Liver (tissue), 9 donors: Measurements from ENCODE around the gene KIRREL1. TPM values are rescaled to one million over a fixed set of nuclear protein-coding genes. Genes with fewer than 3 reads are reported as not detected.

Experiments used
- DNase-seq: peaks from one replicate; pipeline ENCODE4 v3.0.0-alpha.2; 2017; ENCODE audit warnings: low spot score
- H3K27ac ChIP-seq, 2 donors: one replicate each; pipeline ENCODE4 v1.7.0; 2013; ENCODE audit warnings: inconsistent platforms in 2 of 2, low read length in 2 of 2, control low read depth in 1 of 2, low read depth in 1 of 2, mild to moderate bottlenecking in 1 of 2
- H3K27me3 ChIP-seq, 4 donors: one replicate each; pipeline versions ENCODE4 v1.6.1 to v1.7.0; 2013; ENCODE audit warnings: low read length in 3 of 4, inconsistent platforms in 1 of 4, mild to moderate bottlenecking in 1 of 4, moderate library complexity in 1 of 4; ENCODE audit not compliant: control insufficient read depth in 4 of 4, insufficient read depth in 4 of 4
- H3K36me3 ChIP-seq, 4 donors: one replicate each; pipeline versions ENCODE4 v1.6.1 to v1.7.0; 2013; ENCODE audit warnings: low read length in 3 of 4, mild to moderate bottlenecking in 3 of 4, low read depth in 1 of 4, moderate library complexity in 1 of 4; ENCODE audit not compliant: control insufficient read depth in 4 of 4, insufficient read depth in 3 of 4
- H3K4me1 ChIP-seq, 4 donors: one replicate each; pipeline versions ENCODE4 v1.6.1 to v1.7.0; 2013; ENCODE audit warnings: low read length in 3 of 4, mild to moderate bottlenecking in 3 of 4, moderate library complexity in 1 of 4; ENCODE audit not compliant: control insufficient read depth in 4 of 4, insufficient read depth in 4 of 4
- H3K4me3 ChIP-seq, 3 donors: one replicate each; pipeline versions ENCODE4 v1.6.1 to v1.7.0; 2013; ENCODE audit warnings: low read length in 3 of 3, control low read depth in 1 of 3, low read depth in 1 of 3, mild to moderate bottlenecking in 1 of 3
- H3K9ac ChIP-seq, 2 donors: one replicate each; pipeline ENCODE4 v1.7.0; 2013; ENCODE audit warnings: low read length in 2 of 2, mild to moderate bottlenecking in 2 of 2, moderate library complexity in 2 of 2, control low read depth in 1 of 2, low read depth in 1 of 2
- H3K9me3 ChIP-seq, 4 donors: one replicate each; pipeline versions ENCODE4 v1.6.1 to v1.7.0; 2013; ENCODE audit warnings: low read length in 3 of 4; ENCODE audit not compliant: control insufficient read depth in 4 of 4
- CTCF ChIP-seq: fragments of 150-350 bp; IDR thresholded peaks from 2 replicates; pipeline ENCODE4 v1.5.1; 2017; ENCODE audit warnings: improper control_type of control experiment, low read depth, low read length; ENCODE audit not compliant: missing input control
- EGR1 ChIP-seq, 2 donors: IDR thresholded peaks; 2 replicates each; pipeline ENCODE4 v1.6.1; 2016 to 2018; ENCODE audit warnings: antibody characterized with exemption in 2 of 2, low read depth in 2 of 2
- FOXA1 ChIP-seq: IDR thresholded peaks from 2 replicates; pipeline ENCODE4 v1.6.1; 2016; ENCODE audit warnings: antibody characterized with exemption
- FOXA2 ChIP-seq: IDR thresholded peaks from 2 replicates; pipeline ENCODE4 v1.6.1; 2016; ENCODE audit warnings: antibody characterized with exemption
- GABPA ChIP-seq, 2 donors: IDR thresholded peaks in 1 of 2; conservative IDR thresholded peaks in 1 of 2; 2 replicates each; pipeline ENCODE4 v1.6.1; 2016; ENCODE audit warnings: antibody characterized with exemption in 2 of 2, mild to moderate bottlenecking in 1 of 2, moderate library complexity in 1 of 2
- HNF4A ChIP-seq, 2 donors: conservative IDR thresholded peaks; 2 replicates each; pipeline ENCODE4 v1.6.1; 2016; ENCODE audit warnings: antibody characterized with exemption in 2 of 2, mild to moderate bottlenecking in 2 of 2
- HNF4G ChIP-seq: IDR thresholded peaks from 2 replicates; pipeline ENCODE4 v1.6.1; 2016; ENCODE audit warnings: antibody characterized with exemption
- JUND ChIP-seq, 2 donors: IDR thresholded peaks; 2 replicates each; pipeline ENCODE4 v1.6.1; 2016; ENCODE audit warnings: antibody characterized with exemption in 2 of 2
- NR2F2 ChIP-seq: IDR thresholded peaks from 2 replicates; pipeline ENCODE4 v1.6.1; 2016; ENCODE audit warnings: antibody characterized with exemption
- RAD21 ChIP-seq, 2 donors: IDR thresholded peaks; 2 replicates each; pipeline ENCODE4 v1.6.1; 2016; ENCODE audit warnings: antibody characterized with exemption in 2 of 2, mild to moderate bottlenecking in 2 of 2
- RXRA ChIP-seq, 2 donors: IDR thresholded peaks; 2 replicates each; pipeline ENCODE4 v1.6.1; 2017 to 2018; ENCODE audit warnings: antibody characterized with exemption in 2 of 2, mild to moderate bottlenecking in 1 of 2
- SP1 ChIP-seq: IDR thresholded peaks from 2 replicates; pipeline ENCODE4 v1.6.1; 2018; ENCODE audit warnings: antibody characterized with exemption, mild to moderate bottlenecking
- TAF1 ChIP-seq: conservative IDR thresholded peaks from 2 replicates; pipeline ENCODE4 v1.6.1; 2016; ENCODE audit warnings: antibody characterized with exemption, mild to moderate bottlenecking
- YY1 ChIP-seq: IDR thresholded peaks from 2 replicates; pipeline ENCODE4 v1.6.1; 2016; ENCODE audit warnings: antibody characterized with exemption, mild to moderate bottlenecking
- WGBS: extraction: QIAGEN DNeasy Blood & Tissue Kit; methylation state at CpG from one replicate; pipeline ENCODE4 v1.1.7; 2013; 5-methylcytosine and 5-hydroxymethylcytosine counted together
- polyA plus RNA-seq, 2 donors: library from polyadenylated mRNA; stranded (reverse) in 1 of 2; unstranded in 1 of 2; fragments of 200-250 nt in 1 of 2; fragments of >200 nt in 1 of 2; fragmentation: Nextera tagmentation in 1 of 2; extraction: Ambion mirVana in 1 of 2; gene quantifications; one replicate each; pipeline versions ENCODE4 v1.2.1 to v1.2.3, GENCODE V29; 2013 to 2015
- total RNA-seq, 2 donors: library from RNA; depleted of rRNA; stranded (reverse); fragments of >200 nt; gene quantifications; one replicate each; pipeline ENCODE4 v1.2.3, GENCODE V29; 2014
- TF ChIP-seq, protein P1 (sequence below): IDR thresholded peaks from 2 replicates; pipeline ENCODE4 v1.6.1; 2016; ENCODE audit warnings: antibody characterized with exemption
- TF ChIP-seq, protein P2 (sequence below): IDR thresholded peaks from 2 replicates; pipeline ENCODE4 v1.6.1; 2016; ENCODE audit warnings: antibody characterized with exemption
- TF ChIP-seq, protein P3 (sequence below): IDR thresholded peaks from 2 replicates; pipeline ENCODE4 v1.6.1; 2016; ENCODE audit warnings: antibody characterized with exemption, mild to moderate bottlenecking
- TF ChIP-seq, protein P4 (sequence below): IDR thresholded peaks from 2 replicates; pipeline ENCODE4 v1.6.1; 2016; ENCODE audit warnings: antibody characterized with exemption
- donor health status: healthy.
- donor health status: healthy.
- donor health status: healthy.
- donor health status: healthy.
- donor health status: healthy.

Gene KIRREL1
- total and polyA plus RNA-seq, 4 donors: 0.82 to 6.0 (median 3.1) TPM

DNA sequence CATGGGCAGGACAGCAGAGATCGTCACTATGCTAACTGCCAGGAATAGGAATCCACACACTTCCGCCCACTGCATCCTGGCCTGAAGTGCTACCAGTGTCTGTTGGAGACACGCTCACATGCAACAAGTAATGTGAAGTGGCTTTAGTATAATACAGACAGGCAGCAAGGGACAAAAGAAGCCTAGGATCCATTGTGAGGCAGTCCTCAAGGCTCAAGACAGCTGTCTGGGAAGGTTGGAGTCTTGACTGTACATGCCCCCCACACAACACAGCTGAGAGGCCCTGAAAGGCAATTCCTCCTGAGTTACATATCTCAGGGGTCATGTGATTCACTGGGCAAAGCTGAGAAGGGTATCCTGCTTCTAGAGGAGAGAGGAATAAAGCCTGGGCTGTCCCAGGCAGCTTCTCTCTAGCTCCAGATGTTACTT is 147.3 kb downstream of the KIRREL1 start:
- Histone ChIP-seq H3K36me3 (no peaks in the 10 kb centered on the region), H3K27ac (no peak overlapping the region), H3K27me3 (peaks cover 0 to 5% (median 0%) of the 10 kb centered on the region in 4 donors), H3K9me3 (peaks cover 0 to 3% (median 0%) of the 10 kb centered on the region in 4 donors), H3K4me3 (no peak overlapping the region), H3K4me1 (no peaks in the 10 kb centered on the region), H3K9ac (no peak overlapping the region)
- TF ChIP-seq EGR1 (IDR thresholded peaks at IDR 0.05; ENCODE audit: low read depth in 2 of 2) (no peak), RAD21 (IDR thresholded peaks at IDR 0.05) (no peak), CTCF (no peak), TAF1 (no peak), YY1 (no peak), FOXA1 (no peak), HNF4G (no peak), HNF4A (conservative IDR thresholded peaks at IDR 0.05) (no peak), GABPA (IDR thresholded peaks at IDR 0.05 in 1 of 2, conservative IDR thresholded peaks at IDR 0.05 in 1 of 2) (no peak), RXRA (IDR thresholded peaks at IDR 0.05) (no peak), NR2F2 (no peak), SP1 (no peak), JUND (IDR thresholded peaks at IDR 0.05) (no peak), FOXA2 (no peak)
- TF ChIP-seq, protein P1, sequence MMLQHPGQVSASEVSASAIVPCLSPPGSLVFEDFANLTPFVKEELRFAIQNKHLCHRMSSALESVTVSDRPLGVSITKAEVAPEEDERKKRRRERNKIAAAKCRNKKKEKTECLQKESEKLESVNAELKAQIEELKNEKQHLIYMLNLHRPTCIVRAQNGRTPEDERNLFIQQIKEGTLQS: no peak
- TF ChIP-seq, protein P2, sequence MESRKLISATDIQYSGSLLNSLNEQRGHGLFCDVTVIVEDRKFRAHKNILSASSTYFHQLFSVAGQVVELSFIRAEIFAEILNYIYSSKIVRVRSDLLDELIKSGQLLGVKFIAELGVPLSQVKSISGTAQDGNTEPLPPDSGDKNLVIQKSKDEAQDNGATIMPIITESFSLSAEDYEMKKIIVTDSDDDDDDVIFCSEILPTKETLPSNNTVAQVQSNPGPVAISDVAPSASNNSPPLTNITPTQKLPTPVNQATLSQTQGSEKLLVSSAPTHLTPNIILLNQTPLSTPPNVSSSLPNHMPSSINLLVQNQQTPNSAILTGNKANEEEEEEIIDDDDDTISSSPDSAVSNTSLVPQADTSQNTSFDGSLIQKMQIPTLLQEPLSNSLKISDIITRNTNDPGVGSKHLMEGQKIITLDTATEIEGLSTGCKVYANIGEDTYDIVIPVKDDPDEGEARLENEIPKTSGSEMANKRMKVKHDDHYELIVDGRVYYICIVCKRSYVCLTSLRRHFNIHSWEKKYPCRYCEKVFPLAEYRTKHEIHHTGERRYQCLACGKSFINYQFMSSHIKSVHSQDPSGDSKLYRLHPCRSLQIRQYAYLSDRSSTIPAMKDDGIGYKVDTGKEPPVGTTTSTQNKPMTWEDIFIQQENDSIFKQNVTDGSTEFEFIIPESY: no peak
- TF ChIP-seq, protein P3, sequence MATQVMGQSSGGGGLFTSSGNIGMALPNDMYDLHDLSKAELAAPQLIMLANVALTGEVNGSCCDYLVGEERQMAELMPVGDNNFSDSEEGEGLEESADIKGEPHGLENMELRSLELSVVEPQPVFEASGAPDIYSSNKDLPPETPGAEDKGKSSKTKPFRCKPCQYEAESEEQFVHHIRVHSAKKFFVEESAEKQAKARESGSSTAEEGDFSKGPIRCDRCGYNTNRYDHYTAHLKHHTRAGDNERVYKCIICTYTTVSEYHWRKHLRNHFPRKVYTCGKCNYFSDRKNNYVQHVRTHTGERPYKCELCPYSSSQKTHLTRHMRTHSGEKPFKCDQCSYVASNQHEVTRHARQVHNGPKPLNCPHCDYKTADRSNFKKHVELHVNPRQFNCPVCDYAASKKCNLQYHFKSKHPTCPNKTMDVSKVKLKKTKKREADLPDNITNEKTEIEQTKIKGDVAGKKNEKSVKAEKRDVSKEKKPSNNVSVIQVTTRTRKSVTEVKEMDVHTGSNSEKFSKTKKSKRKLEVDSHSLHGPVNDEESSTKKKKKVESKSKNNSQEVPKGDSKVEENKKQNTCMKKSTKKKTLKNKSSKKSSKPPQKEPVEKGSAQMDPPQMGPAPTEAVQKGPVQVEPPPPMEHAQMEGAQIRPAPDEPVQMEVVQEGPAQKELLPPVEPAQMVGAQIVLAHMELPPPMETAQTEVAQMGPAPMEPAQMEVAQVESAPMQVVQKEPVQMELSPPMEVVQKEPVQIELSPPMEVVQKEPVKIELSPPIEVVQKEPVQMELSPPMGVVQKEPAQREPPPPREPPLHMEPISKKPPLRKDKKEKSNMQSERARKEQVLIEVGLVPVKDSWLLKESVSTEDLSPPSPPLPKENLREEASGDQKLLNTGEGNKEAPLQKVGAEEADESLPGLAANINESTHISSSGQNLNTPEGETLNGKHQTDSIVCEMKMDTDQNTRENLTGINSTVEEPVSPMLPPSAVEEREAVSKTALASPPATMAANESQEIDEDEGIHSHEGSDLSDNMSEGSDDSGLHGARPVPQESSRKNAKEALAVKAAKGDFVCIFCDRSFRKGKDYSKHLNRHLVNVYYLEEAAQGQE: no peak
- TF ChIP-seq, protein P4, sequence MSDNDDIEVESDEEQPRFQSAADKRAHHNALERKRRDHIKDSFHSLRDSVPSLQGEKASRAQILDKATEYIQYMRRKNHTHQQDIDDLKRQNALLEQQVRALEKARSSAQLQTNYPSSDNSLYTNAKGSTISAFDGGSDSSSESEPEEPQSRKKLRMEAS: no peak
- DNase-seq: no peak
- WGBS: 93% methylated on average over 3 of the region's 3 CpGs
